ENCODE measurements around the gene ADNP.
"Not testable (repeated sequence)": the region's sequence is repeated elsewhere in the genome, so short reads cannot be mapped to it uniquely, and the experiment has no call there.

Gene ADNP

DNA sequence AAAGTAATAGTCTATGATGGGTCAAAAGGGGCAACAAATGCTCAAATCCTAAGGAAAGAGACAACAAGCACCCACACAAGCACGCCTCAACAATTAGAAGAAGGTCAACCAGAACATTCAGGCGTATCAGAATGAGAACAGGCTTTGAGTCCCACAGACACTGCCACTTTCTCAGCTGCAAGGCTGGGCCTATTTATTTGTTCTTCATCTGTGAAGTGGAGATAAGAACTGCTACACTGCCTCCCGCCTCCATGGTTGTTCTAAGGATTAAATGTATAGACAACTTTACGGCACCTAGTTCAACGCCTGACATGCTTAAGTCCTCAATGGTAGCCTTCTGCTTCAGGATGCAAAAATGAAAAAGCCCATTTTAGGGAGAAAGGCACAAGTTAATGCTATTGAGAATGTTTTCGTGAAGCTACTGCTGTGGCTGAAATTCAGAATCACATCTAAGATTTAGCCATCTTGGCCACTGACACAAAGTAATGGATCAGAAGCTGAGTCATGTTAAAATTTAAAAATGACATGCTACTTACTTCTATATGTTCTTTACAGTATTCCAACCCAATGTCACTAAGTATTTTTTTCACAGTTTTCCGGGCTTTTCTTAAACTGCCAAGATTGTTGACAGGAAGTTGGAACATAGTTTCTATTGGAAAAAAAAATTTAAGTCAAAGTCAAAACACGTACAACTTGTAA is 27.7 kb downstream of the ADNP start:
- in situ Hi-C loops (cut with MboI; ENCODE audit: low sequenced_read_pairs): no loop called here

DNA sequence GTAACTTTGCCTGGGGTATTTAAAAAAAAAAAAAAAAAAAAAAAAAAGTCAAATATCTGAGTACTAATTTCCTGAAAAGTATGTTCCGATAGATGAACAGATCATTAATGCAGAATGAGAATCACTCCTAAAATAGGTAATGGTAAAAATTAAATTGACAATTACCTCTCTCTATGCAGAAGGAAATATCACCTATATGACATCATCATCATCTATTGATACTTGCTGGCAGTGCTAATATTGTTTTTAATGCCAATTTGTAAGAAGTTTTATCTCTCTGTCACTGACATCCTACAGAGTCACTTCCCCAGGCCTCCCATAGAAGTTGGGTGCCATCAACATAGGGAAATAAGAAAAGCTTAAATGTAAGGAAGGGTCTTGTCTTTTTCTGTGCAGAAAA is 29.9 kb downstream of the ADNP start:
- in situ Hi-C loops (cut with MboI; ENCODE audit: low sequenced_read_pairs): no loop called here

GRCh38 chr20:50900261-50900660 is 31.0 kb downstream of the ADNP start:
- in situ Hi-C loops (cut with MboI; ENCODE audit: low sequenced_read_pairs): no loop called here

DNA sequence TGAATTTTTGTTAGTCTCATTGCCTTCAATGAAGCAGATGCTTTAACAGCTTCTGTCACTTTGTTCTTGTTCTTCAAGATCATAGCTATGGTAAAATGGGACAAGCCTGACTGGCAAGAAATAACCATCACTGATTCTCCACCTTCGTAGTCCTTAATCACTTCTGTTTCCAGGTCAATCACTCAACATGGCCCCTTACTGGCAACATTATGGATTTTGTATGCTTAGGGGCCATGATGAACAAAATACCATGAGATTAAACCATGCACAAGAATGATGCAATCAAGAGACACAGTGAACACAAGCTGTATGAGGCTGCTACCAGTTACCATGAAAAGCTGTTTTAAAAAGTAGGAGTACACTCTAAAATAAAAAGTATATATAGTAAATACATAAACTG is 32.8 kb downstream of the ADNP start:
- in situ Hi-C loops (cut with MboI; ENCODE audit: low sequenced_read_pairs): no loop called here

GRCh38 chr20:50895111-50895830 is 36.0 kb downstream of the ADNP start:
- in situ Hi-C loops (cut with MboI; ENCODE audit: low sequenced_read_pairs): no loop called here

DNA sequence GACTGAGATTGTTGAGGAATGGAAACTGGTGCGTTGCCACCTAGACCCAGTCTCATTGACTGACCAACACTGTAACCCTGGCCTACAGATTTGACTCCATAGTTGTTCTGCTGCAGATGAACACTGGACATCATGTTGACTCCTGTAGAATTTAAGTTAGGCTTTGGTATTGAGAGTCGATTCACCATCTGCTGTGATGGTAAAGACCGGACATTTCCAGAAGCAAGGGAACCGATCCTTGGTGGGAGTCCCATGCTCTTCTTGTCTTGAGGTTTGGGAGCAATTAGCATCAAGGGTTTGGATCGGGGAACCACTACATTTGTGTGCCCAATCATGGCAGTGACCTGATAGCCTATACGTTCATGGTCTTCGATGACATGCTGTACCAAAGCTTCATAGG is 37.6 kb downstream of the ADNP start:
- in situ Hi-C loops (cut with MboI; ENCODE audit: low sequenced_read_pairs): no loop called here

GRCh38 chr20:50892394-50892793 is 38.8 kb downstream of the ADNP start:
- in situ Hi-C loops (cut with MboI; ENCODE audit: low sequenced_read_pairs): no loop called here

DNA sequence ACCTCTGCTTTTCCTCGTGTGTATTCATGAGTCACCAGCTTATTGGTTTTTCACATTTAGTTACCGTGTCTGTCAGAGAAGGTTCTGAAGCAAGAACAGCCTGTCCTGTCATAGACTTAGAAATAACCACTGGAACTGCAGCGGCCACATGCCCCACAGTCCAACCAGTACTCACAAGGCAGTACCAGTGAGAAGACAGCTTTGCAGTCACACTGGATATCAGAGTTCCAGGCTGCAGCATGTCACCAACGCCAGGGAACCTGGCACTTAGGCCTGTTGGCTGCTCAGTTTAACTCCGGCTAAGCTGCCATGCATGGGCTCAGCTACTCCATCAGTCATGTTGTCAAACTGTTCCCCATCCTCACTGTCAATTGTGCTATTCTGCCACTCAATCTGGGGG is 40.1 kb downstream of the ADNP start:
- in situ Hi-C loops (cut with MboI; ENCODE audit: low sequenced_read_pairs): no loop called here

- in situ Hi-C loops (cut with MboI; ENCODE audit: low sequenced_read_pairs): no loop called here
Measured at GRCh38 chr20:50887576-50887975, 43.7 kb downstream of the ADNP start.

GRCh38 chr20:50886184-50886790 is 45.0 kb downstream of the ADNP start:
- in situ Hi-C loops (cut with MboI; ENCODE audit: low sequenced_read_pairs): no loop called here

DNA sequence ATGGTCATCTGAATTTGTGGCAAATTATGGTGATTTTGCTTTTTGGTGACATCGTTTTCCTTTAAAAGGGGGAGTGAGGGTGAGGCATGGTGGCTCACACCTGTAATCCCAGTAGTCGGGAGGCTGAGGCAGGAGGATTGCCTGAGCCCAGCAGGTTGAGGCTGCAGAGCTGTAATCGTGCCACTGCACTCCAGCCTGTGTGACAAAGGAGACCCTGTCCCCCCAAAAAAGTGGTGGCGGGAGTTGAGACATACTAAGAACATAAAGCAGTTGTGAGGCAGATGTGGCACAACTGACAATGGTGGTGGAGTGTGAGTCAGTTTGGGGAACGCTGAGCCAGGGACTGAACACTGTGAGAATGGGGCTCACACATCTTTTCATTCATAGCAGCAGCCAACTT is 45.5 kb downstream of the ADNP start:
- in situ Hi-C loops (cut with MboI; ENCODE audit: low sequenced_read_pairs): no loop called here

- in situ Hi-C loops (cut with MboI; ENCODE audit: low sequenced_read_pairs): no loop called here
Measured at GRCh38 chr20:50885068-50885467, 46.2 kb downstream of the ADNP start.

DNA sequence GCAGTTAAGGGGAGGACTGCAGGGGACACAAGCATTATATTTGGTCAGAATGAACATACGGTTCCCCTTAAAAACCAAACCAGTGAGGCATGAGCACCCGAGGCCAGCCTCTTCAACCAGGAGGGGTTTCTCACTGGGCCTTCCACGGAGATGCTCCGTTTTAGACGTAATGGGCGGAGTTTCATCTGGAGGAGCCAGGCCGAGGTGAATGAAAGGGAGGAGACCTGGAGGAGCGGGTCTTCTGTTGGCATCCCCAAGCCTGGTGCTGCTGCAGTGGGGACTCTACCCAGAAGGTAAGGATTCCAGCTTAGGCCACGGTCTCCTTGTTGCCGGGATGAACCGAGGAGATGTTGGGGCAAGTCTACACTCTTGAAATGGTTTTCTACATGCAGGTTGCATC is 47.4 kb downstream of the ADNP start:
- in situ Hi-C loops (cut with MboI; ENCODE audit: low sequenced_read_pairs): no loop called here

GRCh38 chr20:50881759-50882424 is 49.3 kb downstream of the ADNP start:
- in situ Hi-C loops (cut with MboI; ENCODE audit: low sequenced_read_pairs): not testable (repeated sequence)

GRCh38 chr20:50879649-50880550 is 51.3 kb downstream of the ADNP start:
- in situ Hi-C loops (cut with MboI; ENCODE audit: low sequenced_read_pairs): no loop called here

DNA sequence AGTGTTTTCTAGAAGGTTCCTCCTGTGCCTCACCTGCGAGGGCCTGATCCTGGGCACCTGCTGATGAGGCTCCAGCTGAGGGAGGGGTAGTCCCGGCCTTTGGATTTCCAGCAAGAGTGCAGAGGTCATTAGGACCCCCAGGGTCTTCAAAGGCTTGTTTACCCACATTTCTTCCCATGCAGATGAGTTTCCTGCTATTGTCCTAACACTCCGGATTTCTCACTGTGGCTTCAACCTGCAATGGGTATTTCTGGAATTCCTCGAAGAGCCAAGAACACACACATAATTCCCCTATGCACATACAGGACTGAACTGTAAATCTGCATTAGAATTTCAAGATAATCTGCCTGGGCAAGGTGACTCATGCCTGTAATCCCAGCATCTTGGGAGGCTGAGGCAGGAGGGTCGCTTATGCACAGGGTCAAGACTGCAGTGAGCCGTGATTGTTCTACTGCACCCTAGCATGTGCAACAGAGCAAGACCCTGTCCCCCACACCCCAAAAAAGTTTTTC is 53.9 kb downstream of the ADNP start:
- in situ Hi-C loops (cut with MboI; ENCODE audit: low sequenced_read_pairs): no loop called here

GRCh38 chr20:50876816-50877215 is 54.4 kb downstream of the ADNP start:
- in situ Hi-C loops (cut with MboI; ENCODE audit: low sequenced_read_pairs): no loop called here

GRCh38 chr20:50876063-50876685 is 55.1 kb downstream of the ADNP start:
- in situ Hi-C loops (cut with MboI; ENCODE audit: low sequenced_read_pairs): no loop called here

DNA sequence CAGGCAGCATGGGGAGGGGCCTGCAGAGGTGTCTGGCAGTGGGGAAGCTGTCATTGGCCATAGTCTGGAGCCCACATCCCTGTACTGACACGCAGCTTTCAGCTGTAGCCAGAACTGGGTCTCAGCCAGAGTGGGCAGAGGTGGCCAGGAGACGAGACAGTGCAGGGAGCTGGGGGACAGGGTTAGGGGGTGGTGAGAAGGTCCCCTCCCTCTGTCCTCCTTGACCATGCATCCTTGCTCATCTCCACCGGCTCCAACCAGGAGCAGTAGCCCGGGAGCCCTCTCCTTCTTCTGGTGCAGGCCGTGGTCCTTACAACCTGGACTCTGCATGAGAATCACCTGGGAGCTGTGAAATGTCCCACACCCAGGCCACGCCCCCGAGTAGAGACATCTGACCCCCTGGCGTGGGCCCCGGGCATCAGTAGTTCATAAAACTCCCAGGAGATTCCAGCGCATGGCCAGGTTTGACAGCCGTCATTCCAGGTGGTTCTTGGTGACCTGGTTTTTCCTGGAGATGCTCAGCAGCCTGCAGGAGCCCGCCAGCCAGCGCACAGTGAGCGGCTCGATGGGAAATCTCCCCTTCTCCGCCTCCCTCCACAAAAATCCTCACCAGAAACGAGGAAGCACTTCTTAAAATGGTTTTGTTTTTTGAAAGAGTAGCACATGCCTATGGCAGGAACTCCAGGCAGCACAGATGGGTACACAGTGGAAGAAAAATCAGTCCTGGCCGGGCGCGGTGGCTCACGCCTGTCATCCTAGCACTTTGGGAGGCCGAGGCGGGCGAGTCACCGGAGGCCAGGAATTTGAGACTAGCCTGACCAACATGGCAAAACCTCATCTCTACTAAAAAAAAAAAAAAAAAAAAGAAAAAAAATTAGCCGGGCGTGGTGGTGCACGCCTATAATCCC is 56.2 kb downstream of the ADNP start:
- in situ Hi-C loops (cut with MboI; ENCODE audit: low sequenced_read_pairs): no loop called here
